Measurements from ENCODE around the gene FIGNL1. TPM values are rescaled to one million over a fixed set of nuclear protein-coding genes. Genes with fewer than 3 reads are reported as not detected.

Gene FIGNL1
- total RNA-seq, 1 experiment from 2014 or later: 25.7 TPM

GRCh38 chr7:50495746-50496145 lies 45.6 kb upstream of the FIGNL1 start:
- no peaks in the 10 kb centered on the region for H3K36me3 ChIP-seq (ENCODE audit: low read depth)
- DNase-seq: no peak
- H4K20me1 ChIP-seq (ENCODE audit: insufficient read depth): no peaks in the 10 kb centered on the region
- no TSS peak for BruUV-seq (replicated peaks)
- H2AFZ ChIP-seq: no peak overlapping the region
- intact Hi-C loops (cut with micrococcal nuclease; ENCODE audit: unreplicated experiment): no loop called here
- ChIA-PET POLR2A (ENCODE audit: unreplicated experiment) (no interaction called here), CTCF (interaction anchor here (0.7 kb wide), 1 partner anchor 33 kb away, joined by 3 read pairs; no protein-coding TSS in a partner anchor)
- no peak for TF ChIP-seq EZH2 (IDR thresholded peaks at IDR 0.05; ENCODE audit: low read depth)
- TF ChIP-seq, protein P1, sequence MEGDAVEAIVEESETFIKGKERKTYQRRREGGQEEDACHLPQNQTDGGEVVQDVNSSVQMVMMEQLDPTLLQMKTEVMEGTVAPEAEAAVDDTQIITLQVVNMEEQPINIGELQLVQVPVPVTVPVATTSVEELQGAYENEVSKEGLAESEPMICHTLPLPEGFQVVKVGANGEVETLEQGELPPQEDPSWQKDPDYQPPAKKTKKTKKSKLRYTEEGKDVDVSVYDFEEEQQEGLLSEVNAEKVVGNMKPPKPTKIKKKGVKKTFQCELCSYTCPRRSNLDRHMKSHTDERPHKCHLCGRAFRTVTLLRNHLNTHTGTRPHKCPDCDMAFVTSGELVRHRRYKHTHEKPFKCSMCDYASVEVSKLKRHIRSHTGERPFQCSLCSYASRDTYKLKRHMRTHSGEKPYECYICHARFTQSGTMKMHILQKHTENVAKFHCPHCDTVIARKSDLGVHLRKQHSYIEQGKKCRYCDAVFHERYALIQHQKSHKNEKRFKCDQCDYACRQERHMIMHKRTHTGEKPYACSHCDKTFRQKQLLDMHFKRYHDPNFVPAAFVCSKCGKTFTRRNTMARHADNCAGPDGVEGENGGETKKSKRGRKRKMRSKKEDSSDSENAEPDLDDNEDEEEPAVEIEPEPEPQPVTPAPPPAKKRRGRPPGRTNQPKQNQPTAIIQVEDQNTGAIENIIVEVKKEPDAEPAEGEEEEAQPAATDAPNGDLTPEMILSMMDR (conservative IDR thresholded peaks at IDR 0.05): no peak
- H3K4me3 ChIP-seq: no peak overlapping the region
- H3K9me2 ChIP-seq (ENCODE audit: insufficient read depth): no peaks in the 10 kb centered on the region
- H3K4me1 ChIP-seq (replicated peaks; ENCODE audit: insufficient read depth): 0 out of 2 replicates have a peak, but pooled peaks cover 7% of the 10 kb centered on the region
- H3F3A ChIP-seq (ENCODE audit: insufficient read depth, low read depth): no peaks in the 10 kb centered on the region
- no peaks in the 10 kb centered on the region for H3K27me3 ChIP-seq (ENCODE audit: insufficient read depth, low read depth)
- H3K79me2 ChIP-seq (ENCODE audit: low read depth): no peaks in the 10 kb centered on the region
- H3K27ac ChIP-seq: no peak overlapping the region
- no peaks in the 10 kb centered on the region for H3K9me3 ChIP-seq (ENCODE audit: insufficient read depth, low read depth)
- no peak overlapping the region for H3K4me2 ChIP-seq

- CTCF ChIA-PET: no interaction called here
- no peaks in the 10 kb centered on the region for H3K36me3 ChIP-seq (ENCODE audit: low read depth)
- H3K4me3 ChIP-seq: no peak overlapping the region
- DNase-seq: no peak
- peaks cover 5% of the 10 kb centered on the region; the same call in 1 of the 2 replicates for H3K9me3 ChIP-seq (ENCODE audit: insufficient read depth, low read depth)
- H3F3A ChIP-seq (ENCODE audit: insufficient read depth, low read depth): no peaks in the 10 kb centered on the region
- no peaks in the 10 kb centered on the region for H3K79me2 ChIP-seq (ENCODE audit: low read depth)
- H3K4me1 ChIP-seq (replicated peaks; ENCODE audit: insufficient read depth): 0 out of 2 replicates have a peak, but pooled peaks cover 7% of the 10 kb centered on the region
- intact Hi-C loops (cut with micrococcal nuclease; ENCODE audit: unreplicated experiment): no loop called here
- no peaks in the 10 kb centered on the region for H3K27me3 ChIP-seq (ENCODE audit: insufficient read depth, low read depth)
- no TSS peak for BruUV-seq (replicated peaks)
- H3K27ac ChIP-seq: no peak overlapping the region
- no peaks in the 10 kb centered on the region for H3K9me2 ChIP-seq (ENCODE audit: insufficient read depth)
- POLR2A ChIA-PET (ENCODE audit: unreplicated experiment): no interaction called here
- no peak overlapping the region for H3K4me2 ChIP-seq
- TF ChIP-seq, protein P1 (conservative IDR thresholded peaks at IDR 0.05): no peak
- no peak for TF ChIP-seq EZH2 (IDR thresholded peaks at IDR 0.05; ENCODE audit: low read depth)
- H2AFZ ChIP-seq: no peak overlapping the region
- no peaks in the 10 kb centered on the region for H4K20me1 ChIP-seq (ENCODE audit: insufficient read depth)
Measured at GRCh38 chr7:50492770-50493519, 42.8 kb upstream of the FIGNL1 start.

DNA sequence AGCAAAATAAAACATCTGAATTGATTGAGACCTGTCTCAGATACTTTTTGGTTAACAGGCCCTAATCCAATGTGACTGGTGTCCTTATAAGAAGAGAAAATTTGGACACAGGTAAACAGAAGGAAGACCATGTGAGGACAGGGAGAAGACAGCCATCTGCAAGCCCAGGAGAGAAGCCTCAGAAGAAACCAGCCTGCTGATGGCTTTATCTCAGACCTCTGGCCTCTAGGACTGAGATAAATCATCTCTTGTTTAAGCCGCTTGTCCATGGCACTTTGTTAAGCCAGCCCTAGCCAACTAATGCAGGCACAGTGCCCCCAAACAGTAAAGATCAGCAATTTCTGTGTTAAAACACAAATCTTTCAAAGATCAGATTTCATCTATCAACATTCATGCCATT lies 41.8 kb upstream of the FIGNL1 start:
- Histone ChIP-seq H3K9me2 (ENCODE audit: insufficient read depth) (no peaks in the 10 kb centered on the region), H3K4me3 (no peak overlapping the region), H3K4me2 (no peak overlapping the region), H2AFZ (no peak overlapping the region), H3F3A (ENCODE audit: insufficient read depth, low read depth) (no peaks in the 10 kb centered on the region), H3K27me3 (ENCODE audit: insufficient read depth, low read depth) (no peaks in the 10 kb centered on the region), H3K9me3 (ENCODE audit: insufficient read depth, low read depth) (peaks cover 10% of the 10 kb centered on the region; the same call in 1 of the 2 replicates), H3K79me2 (ENCODE audit: low read depth) (no peaks in the 10 kb centered on the region), H3K4me1 (replicated peaks; ENCODE audit: insufficient read depth) (0 out of 2 replicates have a peak, but pooled peaks cover 4% of the 10 kb centered on the region), H3K27ac (no peak overlapping the region), H4K20me1 (ENCODE audit: insufficient read depth) (no peaks in the 10 kb centered on the region), H3K36me3 (ENCODE audit: low read depth) (no peaks in the 10 kb centered on the region)
- ChIA-PET POLR2A (ENCODE audit: unreplicated experiment) (no interaction called here), CTCF (interaction anchor here (0.8 kb wide), 1 partner anchor 141 kb away, joined by 11 read pairs; no protein-coding TSS in a partner anchor)
- intact Hi-C loops (cut with micrococcal nuclease; ENCODE audit: unreplicated experiment): no loop called here
- TF ChIP-seq, protein P1 (conservative IDR thresholded peaks at IDR 0.05): no peak
- no peak for TF ChIP-seq EZH2 (IDR thresholded peaks at IDR 0.05; ENCODE audit: low read depth)
- no TSS peak for BruUV-seq (replicated peaks)
- no peak for DNase-seq

Data from PC-9 (cell line).